CD4-positive, alpha-beta T cell (primary cell): ENCODE results near the gene PDSS2. TPM values are rescaled to one million over a fixed set of nuclear protein-coding genes. Genes with fewer than 3 reads are reported as not detected.
A peak's percentile ranks its signal among the peaks of the same experiment; 100 is the strongest.

Source experiments
- ATAC-seq: fragments of 200-7000 bp; cut with Tn5 transposase; one replicate; pipeline ENCODE4 v1.10.0; 2022; ENCODE audit warnings: mild to moderate bottlenecking; ENCODE audit not compliant: poor library complexity
- CTCF ChIA-PET: fragments of 350-600 bp; sonication (Branson Sonifier 250); formaldehyde crosslinking; loops from one replicate; lab custom pipeline; 2021; ENCODE audit warnings: antibody characterized with exemption, inconsistent platforms; lab: Charles Lee
- POLR2A ChIA-PET: fragments of 350-600 bp; sonication (Branson Sonifier 250); formaldehyde crosslinking; loops from one replicate; lab custom pipeline; 2021; ENCODE audit warnings: antibody characterized with exemption, inconsistent platforms; lab: Charles Lee
- DNase-seq, 14 experiments: peaks; one replicate each; pipeline ENCODE4 v3.0.0-alpha.2; 2013 to 2020; ENCODE audit warnings: mixed read lengths in 2 of 14
- H3K27ac ChIP-seq, 2 donors: one replicate each; pipeline versions ENCODE4 v1.5.1 to v1.7.0; 2013; ENCODE audit warnings: low read length in 2 of 2, low read depth in 1 of 2, mild to moderate bottlenecking in 1 of 2
- H3K27me3 ChIP-seq, 2 experiments: 1 replicate in 1 of 2; 2 replicates in 1 of 2; pipeline versions ENCODE4 v1.6.1 to v1.7.0; 2013; ENCODE audit warnings: low read length in 2 of 2, control low read depth in 1 of 2, mild to moderate bottlenecking in 1 of 2, moderate library complexity in 1 of 2; ENCODE audit not compliant: insufficient read depth in 2 of 2, control insufficient read depth in 1 of 2
- H3K36me3 ChIP-seq: one replicate; pipeline ENCODE4 v1.6.1; 2013; ENCODE audit warnings: low read length, control low read depth; ENCODE audit not compliant: insufficient read depth
- H3K4me1 ChIP-seq: one replicate; pipeline ENCODE4 v1.6.1; 2013; ENCODE audit warnings: low read length, control low read depth; ENCODE audit not compliant: insufficient read depth
- H3K4me3 ChIP-seq: one replicate; pipeline ENCODE4 v1.5.1; 2013; ENCODE audit warnings: mild to moderate bottlenecking, low read length, moderate library complexity
- H3K9me3 ChIP-seq, 2 experiments: 1 replicate in 1 of 2; 2 replicates in 1 of 2; pipeline versions ENCODE4 v1.6.1 to v1.7.0; 2013; ENCODE audit warnings: low read length in 2 of 2, mild to moderate bottlenecking in 2 of 2, control low read depth in 1 of 2, moderate library complexity in 1 of 2; ENCODE audit not compliant: control insufficient read depth in 1 of 2, insufficient read depth in 1 of 2
- H3K27ac Mint-ChIP-seq: one replicate; pipeline ENCODE4 v1.8.0; 2020; ENCODE audit warnings: mixed read lengths
- H3K27me3 Mint-ChIP-seq: one replicate; pipeline ENCODE4 v1.8.0; 2021; ENCODE audit warnings: mixed read lengths
- H3K36me3 Mint-ChIP-seq: one replicate; pipeline ENCODE4 v1.8.0; 2021; ENCODE audit warnings: low read depth, mixed read lengths
- H3K4me1 Mint-ChIP-seq: one replicate; pipeline ENCODE4 v1.8.0; 2021; ENCODE audit warnings: low read depth, mixed read lengths
- H3K4me3 Mint-ChIP-seq: one replicate; pipeline ENCODE4 v1.8.0; 2020; ENCODE audit warnings: mild to moderate bottlenecking, mixed read lengths
- H3K9me3 Mint-ChIP-seq: one replicate; pipeline ENCODE4 v1.8.0; 2020; ENCODE audit warnings: mixed read lengths
- intact Hi-C, 2 experiments: fragments of 100-400 bp; cut with DNase I in 1 of 2; cut with micrococcal nuclease in 1 of 2; formaldehyde crosslinking; loops; one replicate each; pipeline versions ENCODE4 v1.15.1 to v1.9.0; 2023 to 2025; cut with DNase I, micrococcal nuclease
- total RNA-seq, 174 experiments: library from RNA in 2 of 174; stranded (reverse) in 2 of 174; gene quantifications; one replicate each; pipeline ENCODE4 v1.2.3 and lab custom pipeline; 2021 to 2026
- TF ChIP-seq, protein P1 (sequence below): fragments of 200-600 bp; IDR thresholded peaks from one replicate; pipeline ENCODE4 v1.8.0; 2022; ENCODE audit warnings: antibody characterized with exemption, mild to moderate bottlenecking

The PDSS2 gene
- total RNA-seq, 2 experiments from 2014 or later = 5.8 to 6.6 TPM

- TF ChIP-seq, protein P1, sequence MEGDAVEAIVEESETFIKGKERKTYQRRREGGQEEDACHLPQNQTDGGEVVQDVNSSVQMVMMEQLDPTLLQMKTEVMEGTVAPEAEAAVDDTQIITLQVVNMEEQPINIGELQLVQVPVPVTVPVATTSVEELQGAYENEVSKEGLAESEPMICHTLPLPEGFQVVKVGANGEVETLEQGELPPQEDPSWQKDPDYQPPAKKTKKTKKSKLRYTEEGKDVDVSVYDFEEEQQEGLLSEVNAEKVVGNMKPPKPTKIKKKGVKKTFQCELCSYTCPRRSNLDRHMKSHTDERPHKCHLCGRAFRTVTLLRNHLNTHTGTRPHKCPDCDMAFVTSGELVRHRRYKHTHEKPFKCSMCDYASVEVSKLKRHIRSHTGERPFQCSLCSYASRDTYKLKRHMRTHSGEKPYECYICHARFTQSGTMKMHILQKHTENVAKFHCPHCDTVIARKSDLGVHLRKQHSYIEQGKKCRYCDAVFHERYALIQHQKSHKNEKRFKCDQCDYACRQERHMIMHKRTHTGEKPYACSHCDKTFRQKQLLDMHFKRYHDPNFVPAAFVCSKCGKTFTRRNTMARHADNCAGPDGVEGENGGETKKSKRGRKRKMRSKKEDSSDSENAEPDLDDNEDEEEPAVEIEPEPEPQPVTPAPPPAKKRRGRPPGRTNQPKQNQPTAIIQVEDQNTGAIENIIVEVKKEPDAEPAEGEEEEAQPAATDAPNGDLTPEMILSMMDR = no peak
- ATAC-seq (no peak), DNase-seq (no peak)
- no peaks in the 10 kb centered on the region for H3K4me1 ChIP-seq
- H3K27ac ChIP-seq = no peak overlapping the region
- Mint-ChIP-seq H3K27me3 (no peaks in the 10 kb centered on the region), H3K9me3 (no peaks in the 10 kb centered on the region), H3K4me1 (no peaks in the 10 kb centered on the region), H3K36me3 (no peaks in the 10 kb centered on the region), H3K4me3 (no peak overlapping the region), H3K27ac (no peak overlapping the region)
- ChIA-PET CTCF (no interaction called here), POLR2A (no interaction called here)
- no peak overlapping the region for H3K4me3 ChIP-seq
- peaks cover 3% of the 10 kb centered on the region for H3K36me3 ChIP-seq
- intact Hi-C loops = no loop called here
- H3K27me3 ChIP-seq = no peaks in the 10 kb centered on the region
- H3K9me3 ChIP-seq = no peaks in the 10 kb centered on the region
Measured at GRCh38 chr6:107321793-107322192, 137.6 kb downstream of the PDSS2 start.

DNA sequence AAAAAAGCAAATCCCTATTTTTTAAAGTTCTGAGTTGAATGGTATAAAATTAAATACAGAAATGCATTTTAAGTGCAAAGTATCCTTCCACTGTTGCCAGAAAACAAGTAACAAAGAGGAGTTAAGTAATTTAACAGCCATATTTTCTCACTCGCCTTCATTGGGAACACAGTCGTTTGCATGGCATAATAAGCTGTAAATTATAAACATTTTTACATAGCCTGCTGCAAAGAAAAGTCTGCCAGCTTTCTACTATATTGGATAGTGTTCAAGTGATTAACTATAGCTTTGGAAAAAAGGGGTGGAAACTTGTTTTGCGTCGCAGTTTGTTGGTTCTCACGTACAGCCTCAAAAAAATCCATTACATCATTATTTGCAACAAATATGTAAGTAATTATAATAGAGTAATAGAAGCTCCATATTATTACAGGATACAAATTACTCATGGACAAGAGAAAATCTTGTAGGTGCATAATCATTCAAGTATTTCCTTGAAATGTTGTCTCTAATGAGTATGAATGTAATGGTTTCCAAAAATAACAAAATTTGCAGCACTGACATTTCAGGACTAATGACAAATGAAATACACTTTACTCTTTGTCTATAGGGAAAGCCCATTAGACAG, 139.3 kb downstream of the PDSS2 start:
- DNase-seq = no peak

DNA sequence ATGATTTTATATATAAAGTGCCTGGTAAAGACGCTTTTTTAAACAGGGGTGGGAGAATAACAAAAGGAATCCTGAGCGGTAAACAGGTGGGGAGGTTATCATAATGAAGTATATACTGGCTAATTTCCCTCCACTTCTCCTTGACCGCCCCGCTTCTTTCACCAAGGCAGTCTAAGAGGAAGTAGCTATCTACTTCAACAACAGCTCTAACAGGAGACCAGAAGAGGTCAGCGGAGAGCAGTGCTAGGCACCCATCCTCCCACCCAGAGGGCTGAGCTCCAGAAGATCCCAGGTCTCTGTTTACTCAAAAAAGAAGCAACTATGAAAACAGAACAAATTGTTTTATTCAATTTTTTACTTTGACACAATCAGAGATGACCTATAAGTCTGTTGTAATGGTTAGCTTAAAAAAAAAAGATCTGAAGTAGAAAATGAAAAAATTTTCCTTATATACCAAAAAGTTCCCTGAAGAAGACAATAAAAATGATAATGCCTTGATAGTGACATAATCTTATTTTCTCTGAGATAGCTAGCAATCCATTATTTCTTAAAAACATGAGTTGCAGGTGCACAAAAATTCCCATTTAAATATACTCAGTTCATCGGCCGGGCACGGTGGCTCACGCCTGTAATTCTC, 141.1 kb downstream of the PDSS2 start:
- Histone ChIP-seq H3K27me3 (no peaks in the 10 kb centered on the region), H3K4me3 (no peak overlapping the region), H3K36me3 (no peaks in the 10 kb centered on the region), H3K4me1 (no peaks in the 10 kb centered on the region), H3K27ac (no peak overlapping the region), H3K9me3 (no peaks in the 10 kb centered on the region)
- ChIA-PET CTCF (interaction anchor here (0.5 to 0.6 kb wide), 2 partner anchors 11 to 47 kb away, joined by 3 read pairs; no protein-coding TSS in a partner anchor), POLR2A (interaction anchor here (1.1 kb wide), 1 partner anchor 141 kb away, joined by 5 read pairs; the partner anchor contains the start of gene PDSS2)
- no peaks in the 10 kb centered on the region for H3K4me1 Mint-ChIP-seq
- no peaks in the 10 kb centered on the region for H3K27me3 Mint-ChIP-seq
- intact Hi-C loops = no loop called here
- ATAC-seq (no peak), DNase-seq (peak in 5 of 14 experiments; percentile 4 to 36 (median 23))
- TF ChIP-seq, protein P1 = peak; percentile 39
- no peaks in the 10 kb centered on the region for H3K36me3 Mint-ChIP-seq
- H3K9me3 Mint-ChIP-seq = no peaks in the 10 kb centered on the region
- no peak overlapping the region for H3K27ac Mint-ChIP-seq
- no peak overlapping the region for H3K4me3 Mint-ChIP-seq

More for the DNA sequence above, 139.3 kb downstream of the PDSS2 start:
- no peak overlapping the region for H3K27ac Mint-ChIP-seq
- H3K36me3 ChIP-seq = no peaks in the 10 kb centered on the region
- no peaks in the 10 kb centered on the region for H3K9me3 ChIP-seq
- H3K4me1 ChIP-seq = no peaks in the 10 kb centered on the region
- H3K27me3 ChIP-seq = no peaks in the 10 kb centered on the region
- intact Hi-C loops = no loop called here
- no peaks in the 10 kb centered on the region for H3K4me1 Mint-ChIP-seq
- TF ChIP-seq, protein P1 = no peak
- POLR2A ChIA-PET = no interaction called here
- H3K27ac ChIP-seq = no peak overlapping the region
- no peak overlapping the region for H3K4me3 ChIP-seq
- CTCF ChIA-PET = no interaction called here
- H3K36me3 Mint-ChIP-seq = no peaks in the 10 kb centered on the region
- no peaks in the 10 kb centered on the region for H3K27me3 Mint-ChIP-seq
- no peaks in the 10 kb centered on the region for H3K9me3 Mint-ChIP-seq
- ATAC-seq = no peak
- no peak overlapping the region for H3K4me3 Mint-ChIP-seq
